Stimulated activated CD8-positive, alpha-beta memory T cell treated with anti-CD3 and anti-CD28 coated beads, Interleukin-2, amount 100 ng/mL, for 48 hours (primary cell): ENCODE data around the gene BCAS4.
"Not testable (repeated sequence)": the region's sequence is repeated elsewhere in the genome, so short reads cannot be mapped to it uniquely, and the experiment has no call there.

ENCODE experiments used
- DNase-seq, 2 donors: peaks; one replicate each; pipeline ENCODE4 v3.0.0-alpha.2; 2020; ENCODE audit warnings: low read depth in 2 of 2

BCAS4 gene

GRCh38 chr20:50876063-50876685 is 81.3 kb downstream of the BCAS4 start:
- no peak for DNase-seq

- no peak for DNase-seq
Measured at GRCh38 chr20:50876816-50877215, 82.0 kb downstream of the BCAS4 start.

GRCh38 chr20:50877232-50877743 is 82.4 kb downstream of the BCAS4 start:
- no peak for DNase-seq

- DNase-seq, result no peak
Measured at GRCh38 chr20:50879649-50880550, 85.0 kb downstream of the BCAS4 start.

- not testable (repeated sequence) for DNase-seq
Measured at GRCh38 chr20:50881759-50882424, 87.0 kb downstream of the BCAS4 start.

GRCh38 chr20:50883856-50884255 is 89.0 kb downstream of the BCAS4 start:
- DNase-seq, result no peak

GRCh38 chr20:50885068-50885467 is 90.2 kb downstream of the BCAS4 start:
- DNase-seq, result no peak

GRCh38 chr20:50885781-50886180 is 90.9 kb downstream of the BCAS4 start:
- DNase-seq, result no peak

GRCh38 chr20:50886184-50886790 is 91.4 kb downstream of the BCAS4 start:
- no peak for DNase-seq

- DNase-seq, result no peak
Measured at GRCh38 chr20:50887576-50887975, 92.7 kb downstream of the BCAS4 start.

- DNase-seq, result no peak
Measured at GRCh38 chr20:50891138-50891537, 96.3 kb downstream of the BCAS4 start.

- DNase-seq, result no peak
Measured at GRCh38 chr20:50892394-50892793, 97.5 kb downstream of the BCAS4 start.

- no peak for DNase-seq
Measured at GRCh38 chr20:50893620-50894019, 98.8 kb downstream of the BCAS4 start.

- no peak for DNase-seq
Measured at GRCh38 chr20:50895111-50895830, 100.4 kb downstream of the BCAS4 start.

GRCh38 chr20:50898475-50898874 is 103.6 kb downstream of the BCAS4 start:
- no peak for DNase-seq

- DNase-seq, result no peak
Measured at GRCh38 chr20:50900261-50900660, 105.4 kb downstream of the BCAS4 start.

- DNase-seq, result no peak
Measured at GRCh38 chr20:50901301-50901700, 106.4 kb downstream of the BCAS4 start.

GRCh38 chr20:50903353-50904051 is 108.6 kb downstream of the BCAS4 start:
- DNase-seq, result no peak

GRCh38 chr20:50904067-50904570 is 109.3 kb downstream of the BCAS4 start:
- no peak for DNase-seq

- DNase-seq, result no peak
Measured at GRCh38 chr20:50909413-50909812, 114.6 kb downstream of the BCAS4 start.
